Measurements from ENCODE around the gene OSM. TPM values are rescaled to one million over a fixed set of nuclear protein-coding genes. Genes with fewer than 3 reads are reported as not detected.
"Not testable (repeated sequence)": the region's sequence is repeated elsewhere in the genome, so short reads cannot be mapped to it uniquely, and the experiment has no call there.

OSM gene
- total RNA-seq, 1 donor from 2014 or later = not detected

DNA sequence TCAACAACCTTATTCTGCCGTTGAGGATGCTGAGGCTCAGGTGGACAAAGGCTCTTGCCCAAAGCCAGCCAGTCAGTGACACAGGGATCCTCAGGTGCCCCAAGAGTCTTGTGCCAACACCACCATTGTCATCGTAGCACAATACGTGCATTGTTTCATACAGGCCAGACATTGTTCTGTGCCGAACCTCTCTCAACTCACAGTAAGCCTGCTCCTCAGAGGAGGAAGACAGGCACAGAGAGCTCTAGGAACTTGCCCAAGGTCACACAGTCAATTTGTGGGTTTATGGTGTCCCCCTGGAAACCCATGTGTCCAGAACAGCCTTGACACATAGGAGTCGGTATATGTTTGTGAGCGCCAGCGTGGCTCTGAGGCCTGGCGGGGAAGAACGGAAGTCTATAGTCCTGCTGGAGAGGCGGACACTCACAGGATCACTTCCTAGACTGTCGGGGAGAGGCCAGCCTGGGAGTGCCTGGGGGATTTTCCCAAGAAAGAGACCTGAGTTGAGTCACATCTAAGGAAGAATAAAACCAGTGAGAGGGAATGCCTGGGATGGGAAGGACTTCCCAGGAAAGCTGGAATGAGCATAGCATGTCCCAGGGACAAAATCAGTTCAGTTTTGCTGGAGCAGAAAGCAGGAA lies 40.3 kb downstream of the OSM start:
- no peak for DNase-seq

DNA sequence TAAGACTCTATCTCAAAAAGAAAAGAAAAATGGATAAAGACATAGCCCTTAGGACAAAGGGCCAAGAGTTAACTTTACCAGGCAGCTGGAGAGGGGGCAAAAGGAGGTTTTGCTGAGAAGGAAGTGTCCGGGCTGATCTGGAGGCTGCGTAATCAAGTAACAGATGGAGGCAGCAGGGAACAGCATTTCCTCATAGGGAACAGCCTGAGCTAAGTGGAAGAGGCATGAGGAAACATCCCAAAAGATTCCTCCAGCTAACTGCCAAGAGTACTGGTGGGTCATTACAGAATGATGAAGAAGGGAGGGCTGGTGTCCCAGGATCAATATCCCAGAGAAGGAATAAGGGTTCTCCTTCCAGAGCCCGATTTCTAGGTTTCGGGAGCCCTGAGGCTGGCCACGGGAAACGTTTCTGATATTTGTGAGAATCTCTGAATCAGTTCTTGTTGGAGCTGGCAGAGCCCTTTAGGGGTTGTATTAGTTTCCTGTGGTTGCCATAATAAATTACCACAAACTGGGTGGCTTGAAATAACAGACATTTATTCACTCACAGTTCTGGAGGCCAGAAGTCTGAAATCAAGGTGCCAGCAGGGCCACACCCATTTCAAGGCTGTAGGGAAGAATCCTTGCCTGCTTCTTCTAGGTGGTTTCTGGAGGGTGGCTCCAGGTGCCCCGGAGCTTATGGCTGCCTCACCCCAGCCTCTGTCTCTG lies 41.3 kb downstream of the OSM start:
- DNase-seq = no peak

DNA sequence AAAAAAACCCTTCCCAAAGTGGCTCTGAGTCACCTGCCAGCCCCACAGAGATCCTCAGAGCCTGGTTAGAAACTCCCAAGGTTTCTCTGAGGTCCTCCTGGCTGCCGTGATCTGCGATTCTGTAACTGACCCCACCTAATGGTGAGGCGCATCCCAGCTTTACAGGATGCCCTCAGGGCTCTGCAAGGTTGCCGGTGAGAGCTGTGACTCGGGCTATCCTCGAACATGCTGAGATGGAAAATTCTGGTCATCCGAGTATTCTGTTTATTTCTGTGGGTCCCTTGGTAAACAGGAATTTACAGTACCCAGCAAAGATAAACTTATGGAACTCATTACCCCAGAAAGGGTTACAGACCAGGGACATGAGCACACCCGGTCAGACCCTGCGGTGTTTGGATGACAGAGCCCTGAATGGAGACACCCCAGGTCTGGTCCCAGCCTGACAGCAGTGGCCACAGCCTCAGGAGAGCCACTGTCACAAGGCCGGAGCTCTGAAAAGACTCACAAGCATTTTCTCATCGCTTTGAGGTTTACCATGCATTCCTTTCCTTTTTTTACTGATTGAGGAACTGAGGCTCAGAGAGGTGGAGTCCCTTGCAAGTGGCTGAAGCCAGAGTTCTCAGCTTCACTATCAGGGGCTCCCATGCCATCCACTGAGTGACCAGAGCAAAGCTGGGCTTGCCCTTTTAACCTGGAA lies 42.3 kb downstream of the OSM start:
- no peak for DNase-seq

DNA sequence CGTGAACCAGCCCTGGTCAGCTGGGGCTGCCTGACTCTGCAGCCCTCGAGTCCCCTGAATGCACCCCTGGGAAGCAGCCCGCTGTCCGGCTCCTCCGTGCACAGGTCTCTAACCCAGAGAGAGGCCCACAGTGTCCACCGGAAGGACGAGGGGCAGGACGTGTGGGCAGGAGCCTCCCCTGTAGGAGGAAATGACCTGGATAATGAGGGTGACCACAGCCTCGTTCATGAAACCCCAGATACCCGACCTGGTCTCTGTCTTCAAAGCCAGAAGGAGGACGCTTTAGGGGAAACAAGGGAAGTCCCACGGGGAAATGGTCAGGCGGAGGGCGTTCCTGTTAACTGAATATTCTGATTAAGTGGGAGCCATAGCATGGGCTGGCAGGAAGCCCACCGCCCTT lies 43.3 kb downstream of the OSM start:
- no peak for DNase-seq

DNA sequence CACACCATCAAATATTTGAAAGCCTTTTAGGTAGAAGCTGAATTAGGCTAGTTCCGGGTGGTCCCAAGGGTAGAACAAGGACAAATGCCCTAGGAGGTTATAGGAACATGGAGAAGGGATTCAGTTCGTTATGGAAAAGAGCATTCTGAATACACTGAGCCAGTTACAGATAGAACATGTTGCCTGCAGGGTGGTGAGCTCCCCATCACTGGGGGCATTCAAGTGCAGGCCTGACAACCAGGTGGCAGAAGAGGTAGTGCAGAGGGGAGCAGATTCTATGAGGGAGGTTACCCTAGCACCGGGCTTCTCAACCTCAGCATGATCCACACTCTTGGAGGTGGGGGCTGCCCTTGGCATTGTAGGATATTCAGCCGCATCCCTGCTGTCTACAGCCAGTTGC lies 44.3 kb downstream of the OSM start:
- DNase-seq = no peak

DNA sequence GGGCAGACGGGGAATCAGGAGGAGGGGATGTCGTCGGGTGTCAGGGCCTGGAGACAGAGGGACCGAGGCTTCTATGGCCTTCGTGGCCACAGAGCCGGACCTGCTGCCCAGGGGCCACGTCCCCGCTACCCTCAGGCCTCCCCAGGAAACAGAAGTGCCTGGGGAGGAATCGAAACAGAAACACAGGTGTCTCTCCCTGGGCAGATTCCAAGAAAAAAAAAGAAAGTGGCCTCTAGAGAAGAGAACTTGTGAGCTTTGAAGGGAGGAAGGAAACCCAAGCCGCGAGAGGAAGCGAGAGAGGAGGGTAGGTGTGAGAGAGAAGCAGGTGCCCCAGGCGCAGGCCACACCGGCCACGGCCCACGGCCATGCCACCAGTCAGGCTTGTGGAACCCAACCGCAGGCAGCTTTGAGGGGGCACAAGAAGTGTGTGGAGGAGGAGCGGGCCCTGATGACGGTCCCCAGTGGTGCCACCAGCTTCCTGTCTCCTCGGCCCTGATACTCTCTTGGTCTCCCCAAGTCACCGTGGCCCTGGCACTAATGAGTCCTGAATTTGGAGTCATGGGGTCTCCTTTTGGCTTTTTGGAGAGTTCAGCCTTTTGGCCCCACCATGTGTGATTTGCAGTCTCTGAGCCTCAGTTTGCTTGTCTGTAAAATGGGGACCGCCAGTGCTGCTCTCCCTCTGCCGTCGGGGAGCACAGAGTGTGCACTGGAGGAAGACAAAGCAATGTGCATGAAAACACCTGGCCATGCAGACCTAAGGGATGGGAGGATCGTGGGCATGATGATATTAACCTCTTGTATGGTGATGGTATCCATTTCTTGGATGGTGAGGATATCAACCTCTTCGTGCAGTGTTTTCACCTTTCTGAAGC lies 45.3 kb downstream of the OSM start:
- no peak for DNase-seq

DNA sequence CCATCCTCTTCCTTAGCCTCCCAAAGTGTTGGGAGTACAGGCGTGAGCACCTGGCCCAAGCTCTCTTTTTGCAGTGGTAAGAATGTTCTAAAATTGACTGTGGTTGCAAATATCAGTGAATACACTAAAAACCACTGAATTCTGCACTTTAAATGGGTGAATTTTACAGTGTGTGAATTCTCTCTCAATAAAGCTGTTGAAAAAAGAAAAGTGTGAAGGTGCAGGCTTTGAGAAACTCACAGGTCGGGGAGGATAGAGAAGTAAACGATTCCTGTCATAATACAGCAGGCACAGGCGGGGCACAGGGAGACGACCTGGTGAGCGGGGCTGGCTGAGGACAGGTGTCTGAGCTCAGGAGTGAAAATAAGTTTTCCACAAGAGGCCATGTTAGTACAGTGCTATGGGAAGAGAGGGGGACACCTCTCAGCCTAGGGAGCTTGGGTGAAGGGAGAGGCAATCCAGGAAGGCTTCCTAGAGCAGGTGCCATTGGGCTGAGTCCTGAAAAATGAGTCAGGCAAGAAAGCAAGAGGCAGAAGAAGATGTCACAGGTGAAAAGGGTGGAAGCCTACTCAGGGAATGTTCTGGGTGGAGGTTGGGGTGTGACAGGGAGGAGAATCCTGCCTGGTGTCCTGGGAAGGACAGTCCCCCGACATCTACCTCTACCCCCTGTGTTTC lies 46.2 kb downstream of the OSM start:
- DNase-seq = no peak

DNA sequence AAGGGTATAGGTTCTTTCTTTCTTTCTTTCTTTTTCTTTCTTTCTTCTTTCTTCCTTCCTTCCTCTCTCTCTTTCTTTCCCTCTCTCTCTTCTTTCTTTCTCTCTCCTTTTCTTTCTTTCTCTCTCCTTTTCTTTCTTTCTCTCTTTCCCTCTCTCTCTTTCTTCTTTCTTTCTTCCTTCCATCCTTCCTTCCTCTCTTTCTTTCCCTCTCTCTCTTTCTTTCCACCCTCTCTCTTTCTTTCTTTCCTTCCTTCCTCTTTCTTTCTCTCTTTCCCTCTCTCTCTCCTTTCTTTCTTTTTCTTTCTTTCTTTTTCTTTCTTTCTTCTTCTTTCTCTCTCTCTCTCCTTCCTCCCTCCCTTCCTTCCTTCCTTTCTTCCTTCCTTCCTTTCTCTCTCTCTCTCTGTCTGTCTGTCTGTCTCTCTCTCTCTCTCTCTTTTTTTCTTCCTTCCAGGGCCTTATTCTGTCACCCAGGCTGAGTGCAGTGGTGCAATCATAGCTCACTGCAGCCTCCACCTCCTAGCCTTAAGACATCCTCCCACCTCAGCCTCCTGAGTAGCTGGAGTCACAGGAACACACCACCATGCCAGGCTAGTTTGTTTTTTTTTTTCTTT lies 46.9 kb downstream of the OSM start:
- DNase-seq = no peak

DNA sequence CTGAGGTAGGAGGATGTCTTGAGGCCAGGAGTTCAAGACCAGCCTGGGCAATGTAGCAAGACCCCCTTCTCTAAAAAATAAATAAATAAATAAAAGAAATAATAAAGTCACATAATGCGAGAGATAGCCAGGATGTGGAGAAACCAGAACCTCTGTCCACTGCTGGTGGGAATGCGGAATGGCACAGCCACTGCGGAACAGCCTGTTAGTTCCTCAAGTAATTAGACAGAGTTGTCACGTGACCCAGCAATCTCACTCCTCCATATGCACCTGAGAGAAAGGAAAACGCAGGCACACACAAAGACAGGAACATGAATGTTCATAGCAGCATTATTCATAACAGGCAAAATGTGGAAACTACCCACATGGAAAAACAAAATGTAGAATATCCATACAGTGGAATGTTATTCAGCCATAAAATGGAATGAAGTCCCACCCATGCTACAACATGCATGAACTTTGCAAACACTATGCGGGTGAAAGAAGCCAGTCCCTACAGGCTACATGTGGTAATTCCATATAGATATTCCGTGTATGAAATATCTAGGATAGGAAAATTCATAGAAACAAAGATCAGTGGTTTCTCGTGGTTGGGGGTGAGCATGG lies 47.5 kb downstream of the OSM start:
- no peak for DNase-seq

DNA sequence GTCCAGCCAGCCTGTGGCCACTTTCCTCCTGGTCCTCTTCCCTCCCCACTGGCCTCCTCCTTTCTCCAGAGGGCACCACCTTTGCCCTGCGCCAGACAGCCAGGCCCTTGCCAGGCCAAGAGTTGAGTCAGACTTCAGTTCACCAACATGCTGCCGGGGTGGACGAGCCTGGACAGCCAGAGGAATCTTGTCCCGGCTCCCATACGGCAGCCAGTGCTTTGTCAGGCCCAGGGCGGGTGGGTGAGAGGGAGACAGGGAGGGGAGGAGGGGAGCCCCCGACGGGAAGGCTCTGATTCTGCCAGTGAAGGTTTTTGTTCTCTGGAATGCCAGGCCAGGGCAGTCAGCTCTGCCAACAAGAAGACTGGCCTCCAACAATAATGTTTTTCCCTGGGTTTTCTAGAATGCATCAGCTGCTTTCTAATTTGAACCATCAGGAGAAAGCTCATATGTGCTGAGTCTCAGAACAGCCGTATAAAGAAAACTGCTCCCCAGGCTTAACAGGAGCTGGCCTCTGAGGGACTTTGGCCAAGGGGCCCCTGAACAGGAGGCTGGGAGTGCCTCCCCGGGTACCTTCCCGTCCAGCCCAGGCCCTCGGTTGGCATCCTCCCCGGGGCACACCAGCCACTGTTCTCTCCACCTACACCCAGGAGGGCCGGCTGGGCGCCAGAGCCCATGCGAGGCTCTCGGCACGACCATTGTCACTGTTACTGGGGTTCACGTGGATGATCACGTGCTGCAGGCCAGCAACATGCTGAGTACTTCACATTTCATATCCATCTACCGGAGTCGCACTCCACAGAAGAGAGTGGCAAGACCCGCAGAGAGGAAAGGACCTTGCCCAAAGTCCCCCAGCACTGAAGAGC lies 48.7 kb downstream of the OSM start:
- DNase-seq = no peak

DNA sequence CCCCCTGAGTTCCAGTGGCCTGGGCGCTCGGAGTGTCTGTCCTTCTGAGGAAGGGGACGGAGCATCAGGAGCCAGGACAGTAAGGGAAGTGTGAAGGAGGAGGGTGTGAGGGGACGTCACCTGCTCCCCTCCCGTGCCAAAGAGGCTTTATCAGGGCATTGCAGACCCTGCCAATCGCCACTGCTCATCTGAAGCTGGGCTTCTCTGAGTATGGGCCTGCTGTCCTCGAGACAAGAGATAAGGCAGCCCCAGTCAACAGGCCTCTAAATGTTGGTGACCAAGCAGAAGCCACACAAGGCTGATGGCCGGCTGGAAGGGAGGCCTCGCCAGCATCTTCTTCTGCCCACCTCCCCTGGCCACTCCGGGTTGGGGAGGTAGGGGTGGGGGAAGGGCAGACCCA lies 49.9 kb downstream of the OSM start:
- no peak for DNase-seq

DNA sequence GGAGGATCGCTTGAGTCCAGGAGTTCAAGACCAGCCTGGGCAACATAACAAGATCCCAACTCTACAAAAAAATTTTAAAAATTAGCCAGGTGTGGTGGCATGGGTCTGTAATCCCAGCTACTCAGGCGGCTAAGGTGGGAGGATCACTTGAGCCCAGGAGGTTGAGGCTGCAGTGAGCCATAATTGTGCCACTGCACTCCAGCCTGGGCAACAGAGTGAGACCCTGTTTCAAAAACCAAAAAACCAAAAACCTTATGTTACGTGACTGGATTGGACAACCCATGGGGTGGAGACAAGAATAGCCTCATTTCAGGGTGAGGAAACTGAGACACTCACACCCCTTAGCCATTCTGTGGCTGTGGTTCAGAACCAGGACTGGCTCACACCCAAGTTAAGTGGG lies 50.4 kb downstream of the OSM start:
- not testable (repeated sequence) for DNase-seq

DNA sequence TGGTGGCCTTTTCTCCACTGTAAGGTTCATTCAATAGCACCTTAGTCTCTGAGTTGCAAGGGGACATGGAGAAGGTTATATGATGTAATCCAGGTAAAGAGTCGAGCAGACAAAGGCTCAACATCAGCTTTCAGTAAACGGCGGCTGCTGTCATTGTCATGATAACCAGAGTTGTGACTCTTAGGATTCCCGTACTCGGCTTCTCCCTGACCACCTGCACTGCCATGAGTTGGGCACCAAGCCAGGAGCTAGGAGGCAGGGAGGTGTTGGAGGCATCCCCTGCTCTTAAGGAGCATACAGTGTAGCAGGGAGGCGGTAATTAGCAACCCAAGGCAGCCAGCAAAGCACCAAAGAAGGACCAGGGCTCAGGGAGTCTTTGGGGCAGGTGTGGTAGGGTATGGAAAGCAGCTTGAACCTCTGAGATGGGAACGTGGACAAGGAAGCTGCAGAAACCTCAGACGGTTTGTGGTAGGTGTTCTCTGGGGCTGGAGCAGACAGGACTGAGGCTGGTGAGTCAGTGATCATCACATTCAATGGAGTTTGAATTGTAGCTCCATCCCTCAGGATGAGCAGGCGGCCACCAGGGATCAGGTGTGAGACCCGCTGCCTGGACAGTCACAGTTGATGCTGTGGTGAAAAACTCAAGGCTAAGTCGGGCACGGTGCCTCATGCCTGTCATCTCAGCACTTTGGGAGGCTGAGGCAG lies 51.8 kb downstream of the OSM start:
- no peak for DNase-seq

DNA sequence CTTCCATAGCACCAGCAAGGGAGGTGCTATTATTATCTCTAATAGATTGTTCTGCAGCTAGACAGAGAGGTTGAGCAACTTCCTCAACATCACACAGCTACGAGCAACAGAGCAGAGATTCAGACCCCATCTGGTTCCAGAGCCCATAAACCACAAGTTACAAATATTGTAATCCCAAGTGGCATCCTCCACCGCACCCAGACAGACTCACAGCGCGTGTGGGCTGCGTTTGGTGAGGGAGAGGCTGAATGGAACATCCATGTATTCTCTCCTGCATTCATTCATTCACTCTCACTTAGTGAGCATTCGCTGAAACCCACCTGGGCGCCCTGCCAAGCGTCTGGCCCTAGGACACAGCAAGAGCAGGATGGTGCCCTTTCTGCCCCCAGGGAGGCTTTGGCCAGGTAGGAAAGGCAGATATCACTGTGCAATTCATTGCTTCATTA lies 53.6 kb downstream of the OSM start:
- no peak for DNase-seq

Other genes with a start within 250 kb of the OSM start
- not detected for gene HORMAD2, start 186.4 kb downstream of the OSM start, total RNA-seq
- gene LIF, start 20.1 kb downstream of the OSM start, total RNA-seq = 0.51 TPM
- 3.4 TPM for gene CASTOR1, start 22.7 kb upstream of the OSM start, total RNA-seq
- gene TBC1D10A, start 60.1 kb upstream of the OSM start, total RNA-seq = 11.0 TPM
- 31.4 TPM for gene SF3A1, start 90.0 kb upstream of the OSM start, total RNA-seq
- gene CCDC157, start 90.2 kb upstream of the OSM start, total RNA-seq = 5.4 TPM
- 11.3 TPM for gene RNF215, start 120.6 kb upstream of the OSM start, total RNA-seq
- gene SEC14L2, start 130.2 kb upstream of the OSM start, total RNA-seq = 1.8 TPM
- 5.7 TPM for gene MTFP1, start 158.9 kb upstream of the OSM start, total RNA-seq
- gene SEC14L3, start 205.2 kb upstream of the OSM start, total RNA-seq = not detected
- gene SEC14L4, start 238.8 kb upstream of the OSM start, total RNA-seq = 0.82 TPM